Esophagus mucosa (tissue), 1 donor: ENCODE measurements around the gene NDUFS2. TPM values are rescaled to one million over a fixed set of nuclear protein-coding genes. Genes with fewer than 3 reads are reported as not detected.

ENCODE experiments used
- ATAC-seq: fragments of 200-7000 bp; cut with Tn5 transposase; one replicate; pipeline ENCODE4 v1.9.1; 2020
- total RNA-seq: library from RNA; stranded (reverse); gene quantifications from one replicate; pipeline ENCODE4 v1.2.4, GENCODE V29; 2023
- donor health status: DM: yes; HTN: yes; CAD: no.

NDUFS2 gene
- 56.4 TPM for total RNA-seq

DNA sequence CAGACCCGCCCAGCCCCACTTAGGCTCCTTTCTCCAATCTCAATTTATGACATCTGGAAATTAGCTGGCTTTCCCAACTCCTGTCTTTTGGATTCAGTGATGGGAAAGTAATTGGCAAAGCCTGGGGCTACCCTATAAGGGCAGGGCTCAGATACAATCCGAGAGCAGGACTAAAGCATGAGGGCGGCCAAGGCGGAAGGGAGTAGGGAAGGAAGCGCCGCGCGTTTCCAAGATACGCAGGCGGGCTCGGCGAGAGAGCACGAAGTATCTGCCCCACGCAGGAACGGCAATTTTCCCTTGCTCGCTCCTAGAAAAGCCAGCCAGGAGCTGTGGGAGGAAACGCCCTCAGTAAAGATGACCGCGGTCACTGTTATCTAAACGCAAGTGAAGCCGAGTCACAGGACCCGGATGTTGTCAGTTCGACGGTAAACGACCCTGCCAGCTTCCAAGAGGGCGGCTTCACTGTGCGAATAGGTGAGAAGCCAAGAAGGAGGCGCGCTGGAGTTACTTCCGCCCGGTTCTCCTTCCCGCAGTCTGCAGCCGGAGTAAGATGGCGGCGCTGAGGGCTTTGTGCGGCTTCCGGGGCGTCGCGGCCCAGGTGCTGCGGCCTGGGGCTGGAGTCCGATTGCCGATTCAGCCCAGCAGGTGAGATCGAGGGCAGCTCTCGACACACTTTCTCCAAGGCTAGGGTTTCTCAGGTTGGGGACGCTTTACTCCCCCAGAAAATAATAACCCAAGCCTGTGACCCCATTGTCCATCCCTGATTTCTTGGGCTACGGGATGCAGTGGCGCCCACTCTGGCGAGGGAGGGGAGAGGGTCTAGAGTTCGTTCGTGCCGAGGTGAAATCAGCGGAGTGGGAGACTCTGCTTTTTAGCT lies at the start of gene NDUFS2:
TSS of gene NDUFS2 (plus strand) at position 532 of the 877 bp plus-strand sequence. CDS start at position 551, 19 bp downstream.
- ATAC-seq, result peak; percentile 93

DNA sequence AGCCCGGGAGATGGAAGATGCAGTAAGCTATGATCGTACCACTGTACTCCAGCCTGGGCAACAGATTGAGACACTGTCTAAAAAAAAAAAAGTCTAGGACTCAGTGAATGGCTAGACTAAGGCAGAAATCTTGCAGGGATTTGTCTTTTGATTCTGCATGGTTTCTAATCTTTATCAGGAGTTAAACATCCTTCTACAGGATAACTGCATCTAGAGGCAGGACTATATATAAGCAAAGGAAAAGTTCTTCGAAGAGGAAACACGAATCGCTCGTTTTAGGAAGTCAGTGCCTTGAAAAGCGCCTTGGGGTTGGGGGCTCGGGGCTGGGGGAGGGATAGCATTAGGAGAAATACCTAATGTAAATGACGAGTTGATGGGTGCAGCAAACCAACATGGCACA lies 49.0 kb upstream of the NDUFS2 start:
- ATAC-seq, result no peak

GRCh38 chr1:161153682-161154337 lies 48.4 kb upstream of the NDUFS2 start, which contains the start of gene UFC1:
TSS of gene UFC1 (plus strand) at chr1:161153978. CDS start at chr1:161153998, 20 bp downstream.
- ATAC-seq, result peak; percentile 83

- ATAC-seq, result no peak
These were observed 44.3 kb upstream of the NDUFS2 start for GRCh38 chr1:161157867-161158266.

DNA sequence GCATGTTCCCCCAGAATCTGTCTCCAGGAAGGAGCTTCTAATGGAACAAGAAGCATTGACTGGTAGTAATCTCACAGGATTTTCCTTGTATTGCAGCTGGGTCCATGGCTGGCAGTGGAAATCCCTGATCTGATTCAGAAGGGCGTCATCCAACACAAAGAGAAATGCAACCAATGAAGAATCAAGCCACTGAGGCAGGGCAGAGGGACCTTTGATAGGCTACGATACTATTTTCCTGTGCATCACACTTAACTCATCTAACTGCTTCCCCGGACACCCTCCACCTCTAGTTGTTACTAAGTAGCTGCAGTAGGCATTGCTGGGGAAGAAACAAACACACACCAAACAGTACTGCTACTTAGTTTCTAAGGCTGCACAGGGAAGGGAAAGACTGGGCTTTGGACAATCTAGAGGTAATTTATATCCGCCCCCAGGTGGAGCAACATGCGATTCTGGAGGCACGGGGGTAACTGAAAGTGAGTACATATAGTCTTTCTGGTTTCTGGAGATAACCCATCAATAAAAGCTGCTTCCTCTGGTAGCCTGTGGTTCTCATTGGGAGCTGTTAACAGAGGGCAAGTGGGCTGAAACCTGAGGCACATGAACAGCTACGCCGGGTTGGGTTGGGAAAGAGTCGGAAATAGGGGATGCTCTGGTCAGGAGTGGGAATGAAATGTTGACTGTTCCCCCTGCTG lies 43.7 kb upstream of the NDUFS2 start:
- ATAC-seq, result no peak

DNA sequence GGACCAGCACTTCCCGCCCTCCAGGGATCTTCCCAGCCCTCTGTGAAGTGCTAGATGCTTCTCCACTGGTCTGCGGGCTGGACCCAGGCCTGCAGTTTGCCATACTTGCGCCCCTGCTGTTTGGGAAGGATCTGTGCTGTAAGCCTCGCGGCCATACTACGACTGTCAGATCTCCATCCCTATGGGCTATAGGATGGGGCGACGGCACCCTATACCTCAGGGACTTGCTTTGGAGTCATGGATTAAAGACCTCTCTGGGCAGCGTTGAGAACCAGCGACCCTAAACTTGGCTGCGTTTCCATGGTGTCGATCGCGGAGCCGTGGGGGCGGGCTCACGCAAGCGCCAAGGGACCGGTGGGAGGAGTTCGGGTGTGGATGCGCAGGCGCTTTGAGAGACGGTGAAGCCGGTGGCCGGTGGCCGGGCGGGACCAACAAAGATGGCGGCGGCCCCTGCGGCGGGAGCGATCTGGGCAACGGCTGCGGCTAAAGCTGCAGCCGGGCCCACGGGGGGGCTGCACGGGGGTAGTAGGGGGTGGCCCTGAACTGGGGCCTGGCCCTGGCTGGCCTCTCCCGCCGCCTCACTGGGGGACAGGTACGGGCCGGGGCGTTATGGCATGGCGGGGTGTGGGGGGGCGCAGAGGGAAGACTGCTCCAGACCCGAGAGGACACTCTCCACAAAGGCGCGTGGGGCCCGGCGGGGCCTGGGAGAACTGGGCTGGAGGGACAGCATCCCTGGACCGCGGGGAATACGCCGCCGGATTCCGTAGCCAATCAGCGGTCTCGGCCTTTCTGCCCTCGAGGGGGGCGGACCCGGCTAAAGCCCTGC lies 42.9 kb upstream of the NDUFS2 start, which contains the start of gene USP21:
TSS of gene USP21 (plus strand) at position 414 of the 826 bp plus-strand sequence. CDS start 1,141 bp downstream, outside the sequence.
- ATAC-seq, result peak; percentile 90

DNA sequence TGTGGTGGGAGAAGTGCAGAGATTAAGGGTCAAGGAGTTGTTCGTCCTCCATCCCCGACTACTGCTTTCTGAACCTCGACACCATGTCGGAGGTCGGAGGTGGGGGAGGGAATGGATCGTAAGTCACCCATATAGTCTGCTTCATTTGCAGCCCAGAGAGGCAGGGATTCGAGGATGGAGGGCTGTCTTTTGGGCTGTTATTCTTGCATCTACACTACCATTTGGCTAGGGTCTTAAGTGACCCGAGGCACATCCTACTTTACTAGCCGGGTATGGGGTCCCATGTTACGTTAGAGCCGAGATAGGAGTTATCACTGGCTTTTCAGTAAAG lies 42.3 kb upstream of the NDUFS2 start:
- ATAC-seq, result no peak

- ATAC-seq, result no peak
These were observed 41.5 kb upstream of the NDUFS2 start for GRCh38 chr1:161160671-161161145.

DNA sequence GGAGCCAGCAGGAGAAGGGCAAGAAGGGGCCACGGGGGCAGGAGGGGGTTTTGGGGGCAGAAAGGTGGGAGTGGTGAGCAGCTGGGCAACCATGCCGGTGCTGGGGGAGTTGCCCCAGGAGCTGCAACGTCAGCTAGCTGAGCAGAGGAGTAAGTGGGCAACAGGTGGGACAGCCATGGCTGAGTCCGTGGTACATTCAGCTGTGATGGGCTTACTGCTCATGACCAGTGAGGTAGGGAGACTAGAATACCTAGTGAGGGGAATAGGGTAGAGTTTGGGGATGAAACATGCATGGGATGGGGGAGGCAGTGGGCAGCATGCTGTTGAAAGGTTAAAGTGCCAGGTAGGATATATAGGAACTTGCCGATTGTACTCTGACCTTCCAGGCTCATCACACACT lies 40.5 kb upstream of the NDUFS2 start:
- no peak for ATAC-seq

- no peak for ATAC-seq
These were observed 40.1 kb upstream of the NDUFS2 start for GRCh38 chr1:161162052-161162451.

DNA sequence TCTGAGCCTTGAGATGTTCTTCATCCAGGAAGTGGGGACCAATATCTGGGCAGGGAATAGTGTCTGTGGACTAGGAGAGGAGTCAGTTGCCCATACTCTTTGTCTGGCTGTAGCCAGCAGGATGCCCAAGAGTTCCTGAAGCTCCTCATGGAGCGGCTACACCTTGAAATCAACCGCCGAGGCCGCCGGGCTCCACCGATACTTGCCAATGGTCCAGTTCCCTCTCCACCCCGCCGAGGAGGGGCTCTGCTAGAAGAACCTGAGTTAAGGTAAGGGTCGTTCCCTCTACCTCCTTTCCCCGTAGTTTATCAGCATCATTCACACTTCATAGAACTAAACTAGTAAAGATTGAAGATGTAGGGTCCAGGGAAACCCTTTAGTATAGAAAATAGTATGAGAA lies 39.4 kb upstream of the NDUFS2 start:
- ATAC-seq, result no peak

DNA sequence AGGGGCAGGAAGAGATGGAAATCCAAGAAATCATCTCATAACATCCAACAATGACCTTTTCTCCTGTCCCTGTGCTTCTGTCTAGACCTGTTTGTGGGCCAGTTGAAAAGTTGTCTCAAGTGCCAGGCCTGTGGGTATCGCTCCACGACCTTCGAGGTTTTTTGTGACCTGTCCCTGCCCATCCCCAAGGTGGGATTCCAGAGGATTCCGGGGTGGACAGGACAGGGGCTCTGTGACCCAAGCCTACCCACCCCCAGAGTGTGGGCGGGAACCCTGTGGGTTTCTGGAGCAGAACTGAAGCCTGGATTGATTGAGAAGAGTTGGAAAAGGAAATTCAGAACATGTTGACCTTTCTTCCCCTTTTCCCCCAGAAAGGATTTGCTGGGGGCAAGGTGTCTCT lies 38.4 kb upstream of the NDUFS2 start:
- no peak for ATAC-seq

GRCh38 chr1:161164901-161165610 lies 37.1 kb upstream of the NDUFS2 start:
- no peak for ATAC-seq

DNA sequence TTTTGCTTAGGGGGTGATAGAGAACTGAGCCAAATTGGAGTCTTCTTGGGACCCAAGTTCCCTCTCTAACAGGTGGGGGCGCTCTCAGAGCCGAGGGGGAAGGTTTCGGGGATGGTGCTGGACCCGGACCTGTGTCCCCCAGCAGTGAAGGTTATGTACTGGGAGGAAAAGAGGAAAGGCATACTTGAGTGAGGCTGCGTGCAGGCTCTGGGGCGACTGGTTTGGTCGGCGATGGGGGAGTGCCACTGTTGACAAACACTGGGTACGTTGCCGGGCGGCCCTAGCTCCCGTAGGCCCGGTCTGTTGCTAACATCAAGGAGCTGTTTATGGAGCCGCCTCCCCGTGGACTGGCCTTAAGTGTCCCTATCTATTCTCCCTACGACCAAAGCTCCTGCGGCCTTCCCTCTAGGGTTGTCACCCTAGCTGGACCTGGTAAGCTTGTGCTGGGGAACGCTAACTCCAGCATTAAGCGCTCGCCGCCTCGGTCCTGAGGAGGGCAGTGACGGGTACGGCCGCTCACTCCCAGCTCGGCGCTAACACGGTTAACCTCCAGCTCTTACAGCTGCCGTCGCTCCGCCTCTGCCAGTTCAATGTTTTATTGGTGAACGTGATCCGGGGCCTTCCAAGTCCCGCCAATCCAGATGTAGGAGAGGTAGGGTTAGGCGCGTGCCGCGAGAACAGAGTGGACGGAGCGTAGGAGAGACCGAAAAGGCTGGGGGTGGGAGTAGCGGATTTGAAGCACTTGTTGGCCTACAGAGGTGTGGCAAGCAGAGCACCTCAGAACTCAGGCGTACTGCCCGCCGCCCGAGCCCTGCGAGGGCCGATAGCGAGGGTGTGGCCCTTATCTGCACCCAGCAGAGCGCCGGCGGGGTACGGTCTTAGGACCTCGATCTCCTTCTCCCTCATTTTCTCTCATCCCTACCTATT lies 36.2 kb upstream of the NDUFS2 start, which contains the start of gene PPOX:
TSS of gene PPOX (plus strand) at position 685 of the 927 bp plus-strand sequence. CDS start 422 bp downstream, outside the sequence.
- ATAC-seq, result peak; percentile 95

GRCh38 chr1:161166669-161167548 lies 35.3 kb upstream of the NDUFS2 start:
- no peak for ATAC-seq

- no peak for ATAC-seq
These were observed 33.3 kb upstream of the NDUFS2 start for GRCh38 chr1:161168906-161169305.

- no peak for ATAC-seq
These were observed 31.0 kb upstream of the NDUFS2 start for GRCh38 chr1:161171191-161171590.

- no peak for ATAC-seq
These were observed 30.5 kb upstream of the NDUFS2 start for GRCh38 chr1:161171696-161172095.

GRCh38 chr1:161172349-161172748 lies 29.8 kb upstream of the NDUFS2 start:
- no peak for ATAC-seq
